Body of pancreas (tissue), 4 donors: ENCODE results near the gene HRH1.

Experiments
- POLR2A ChIP-seq, 3 donors: fragments of 450-650 bp; IDR thresholded peaks; one replicate each; pipeline ENCODE4 v1.6.1; 2016; ENCODE audit warnings: antibody characterized with exemption in 3 of 3, mild to moderate bottlenecking in 2 of 3
- TF ChIP-seq, protein P1 (sequence below), 7 experiments: fragments of 450-650 bp in 4 of 7; fragments of 200-600 bp in 3 of 7; sonication (generic) in 3 of 7; IDR thresholded peaks; one replicate each; pipeline ENCODE4 v1.5.1; 2016 to 2019; ENCODE audit warnings: antibody characterized with exemption in 7 of 7

DNA sequence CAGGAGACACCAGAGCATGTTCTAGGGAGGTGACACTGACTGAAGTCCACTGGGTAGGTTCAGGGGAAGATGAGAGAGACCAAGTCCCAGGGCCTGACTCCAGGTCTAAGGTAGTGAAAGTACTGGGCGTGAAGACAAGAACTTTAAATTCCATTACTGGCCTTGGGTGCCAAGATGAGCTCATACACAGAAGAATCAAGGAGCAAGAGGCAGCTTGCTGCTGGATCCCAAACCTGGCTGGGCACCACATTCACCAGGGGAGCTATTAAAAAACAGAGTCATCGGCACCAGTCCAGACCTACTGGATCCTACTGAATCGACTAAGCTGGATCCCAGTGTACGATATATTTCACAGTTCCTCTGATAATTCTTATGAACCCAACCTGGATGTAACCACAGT is 75.8 kb downstream of the HRH1 start:
- TF ChIP-seq, protein P1, sequence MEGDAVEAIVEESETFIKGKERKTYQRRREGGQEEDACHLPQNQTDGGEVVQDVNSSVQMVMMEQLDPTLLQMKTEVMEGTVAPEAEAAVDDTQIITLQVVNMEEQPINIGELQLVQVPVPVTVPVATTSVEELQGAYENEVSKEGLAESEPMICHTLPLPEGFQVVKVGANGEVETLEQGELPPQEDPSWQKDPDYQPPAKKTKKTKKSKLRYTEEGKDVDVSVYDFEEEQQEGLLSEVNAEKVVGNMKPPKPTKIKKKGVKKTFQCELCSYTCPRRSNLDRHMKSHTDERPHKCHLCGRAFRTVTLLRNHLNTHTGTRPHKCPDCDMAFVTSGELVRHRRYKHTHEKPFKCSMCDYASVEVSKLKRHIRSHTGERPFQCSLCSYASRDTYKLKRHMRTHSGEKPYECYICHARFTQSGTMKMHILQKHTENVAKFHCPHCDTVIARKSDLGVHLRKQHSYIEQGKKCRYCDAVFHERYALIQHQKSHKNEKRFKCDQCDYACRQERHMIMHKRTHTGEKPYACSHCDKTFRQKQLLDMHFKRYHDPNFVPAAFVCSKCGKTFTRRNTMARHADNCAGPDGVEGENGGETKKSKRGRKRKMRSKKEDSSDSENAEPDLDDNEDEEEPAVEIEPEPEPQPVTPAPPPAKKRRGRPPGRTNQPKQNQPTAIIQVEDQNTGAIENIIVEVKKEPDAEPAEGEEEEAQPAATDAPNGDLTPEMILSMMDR (IDR thresholded peaks at IDR 0.05), result no peak
- TF ChIP-seq POLR2A (IDR thresholded peaks at IDR 0.05), result no peak
